ENCODE measurements around the gene CHST9. TPM values are rescaled to one million over a fixed set of nuclear protein-coding genes. Genes with fewer than 3 reads are reported as not detected.

CHST9 gene
- total RNA-seq, 1 experiment from 2014 or later: 3.5 TPM

DNA sequence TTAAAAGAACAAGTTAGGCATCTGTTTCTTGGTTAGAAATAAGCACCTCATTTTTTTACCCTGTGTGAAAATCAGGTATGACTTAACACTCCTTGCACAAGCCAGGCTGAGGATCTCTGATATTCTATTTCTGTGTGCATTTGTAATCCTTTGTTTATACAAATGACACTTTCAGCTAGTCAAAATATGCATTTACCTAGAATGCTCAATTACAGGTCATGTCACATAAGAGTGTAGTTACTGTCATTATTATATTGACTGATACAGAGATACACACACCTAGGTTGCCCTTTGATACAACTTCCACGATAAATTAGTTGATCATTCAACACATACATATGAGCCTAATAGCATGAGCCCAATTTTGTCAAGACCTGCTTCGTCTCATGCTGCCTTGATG lies 144.3 kb downstream of the CHST9 start:
- Mint-ChIP-seq H3K4me1 (peaks cover 0 to 3% of the 10 kb centered on the region in 2 experiments; a peak in 1 of 4 replicates), H3K27me3 (ENCODE audit: low read depth) (no peaks in the 10 kb centered on the region), H3K9me3 (no peaks in the 10 kb centered on the region), H3K36me3 (ENCODE audit: insufficient read depth in 1 of 3, low read depth in 3 of 3) (no peaks in the 10 kb centered on the region), H3K27ac (no peak overlapping the region), H3K4me3 (no peak overlapping the region)
- no peaks in the 10 kb centered on the region for H3K23me2 ChIP-seq (ENCODE audit: insufficient read length, low read depth, low read length, poor library complexity, severe bottlenecking)
- no peak overlapping the region for H2BK15ac ChIP-seq (ENCODE audit: low read depth, low read length)
- TF ChIP-seq, protein P1, sequence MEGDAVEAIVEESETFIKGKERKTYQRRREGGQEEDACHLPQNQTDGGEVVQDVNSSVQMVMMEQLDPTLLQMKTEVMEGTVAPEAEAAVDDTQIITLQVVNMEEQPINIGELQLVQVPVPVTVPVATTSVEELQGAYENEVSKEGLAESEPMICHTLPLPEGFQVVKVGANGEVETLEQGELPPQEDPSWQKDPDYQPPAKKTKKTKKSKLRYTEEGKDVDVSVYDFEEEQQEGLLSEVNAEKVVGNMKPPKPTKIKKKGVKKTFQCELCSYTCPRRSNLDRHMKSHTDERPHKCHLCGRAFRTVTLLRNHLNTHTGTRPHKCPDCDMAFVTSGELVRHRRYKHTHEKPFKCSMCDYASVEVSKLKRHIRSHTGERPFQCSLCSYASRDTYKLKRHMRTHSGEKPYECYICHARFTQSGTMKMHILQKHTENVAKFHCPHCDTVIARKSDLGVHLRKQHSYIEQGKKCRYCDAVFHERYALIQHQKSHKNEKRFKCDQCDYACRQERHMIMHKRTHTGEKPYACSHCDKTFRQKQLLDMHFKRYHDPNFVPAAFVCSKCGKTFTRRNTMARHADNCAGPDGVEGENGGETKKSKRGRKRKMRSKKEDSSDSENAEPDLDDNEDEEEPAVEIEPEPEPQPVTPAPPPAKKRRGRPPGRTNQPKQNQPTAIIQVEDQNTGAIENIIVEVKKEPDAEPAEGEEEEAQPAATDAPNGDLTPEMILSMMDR (conservative IDR thresholded peaks at IDR 0.05): no peak
- H2BK12ac ChIP-seq (ENCODE audit: insufficient read length, low read depth, low read length): no peak overlapping the region
- no CpG with 5 or more reads among the region's 2 CpGs for WGBS (ENCODE audit: extremely low coverage, insufficient read length, low lambda C conversion rate)
- no peak overlapping the region for H2BK5ac ChIP-seq (ENCODE audit: insufficient read length, low read length)
- H3K23ac ChIP-seq (ENCODE audit: insufficient read length, low read depth, low read length): no peak overlapping the region
- no peak overlapping the region for H4K91ac ChIP-seq (ENCODE audit: insufficient read length, low read depth, low read length)
- H2AFZ ChIP-seq (ENCODE audit: low read length): no peak overlapping the region
- no peaks in the 10 kb centered on the region for H3K4me1 ChIP-seq (ENCODE audit: insufficient read depth, low read length)
- no peak overlapping the region for H3K9ac ChIP-seq (ENCODE audit: extremely low read depth, insufficient read length, low read length)
- no peak overlapping the region for H3K56ac ChIP-seq (ENCODE audit: insufficient read length, low read depth, low read length)
- no peaks in the 10 kb centered on the region for H3K9me3 ChIP-seq (ENCODE audit: control insufficient read depth, low read depth, low read length)
- no peak overlapping the region for H4K8ac ChIP-seq (replicated peaks; ENCODE audit: insufficient read length, low read depth, low read length)
- H3T11ph ChIP-seq (ENCODE audit: low read length): no peak overlapping the region
- no peaks in the 10 kb centered on the region for H3K79me1 ChIP-seq (ENCODE audit: insufficient read depth, low read depth, low read length, poor library complexity, severe bottlenecking)
- H3K18ac ChIP-seq (ENCODE audit: insufficient read length, low read depth, low read length): no peak overlapping the region
- H3K79me2 ChIP-seq (ENCODE audit: insufficient read depth, low read length): no peaks in the 10 kb centered on the region
- H3K4me2 ChIP-seq (ENCODE audit: insufficient read depth, insufficient read length, low read length): no peak overlapping the region
- H3K27ac ChIP-seq (ENCODE audit: insufficient read length, low read depth, low read length): no peak overlapping the region
- H2BK20ac ChIP-seq (ENCODE audit: low read depth, low read length, poor library complexity, severe bottlenecking): no peak overlapping the region
- H3K4ac ChIP-seq (ENCODE audit: low read depth, low read length): no peak overlapping the region
- H4K5ac ChIP-seq (ENCODE audit: insufficient read length, low read depth, low read length): no peak overlapping the region
- no peaks in the 10 kb centered on the region for H3K27me3 ChIP-seq (ENCODE audit: insufficient read depth, low read length)
- no peak for DNase-seq
- H2AK5ac ChIP-seq (ENCODE audit: insufficient read length, low read length): no peak overlapping the region
- H2BK120ac ChIP-seq (ENCODE audit: low read depth, low read length, poor library complexity, severe bottlenecking): no peak overlapping the region
- H4K20me1 ChIP-seq (ENCODE audit: control insufficient read depth, insufficient read depth, insufficient read length): no peaks in the 10 kb centered on the region
- H3K14ac ChIP-seq (ENCODE audit: insufficient read depth, low read length): no peak overlapping the region

Measured in H9 (cell line).